Ammon's horn (tissue), 1 donor: ENCODE data around the gene MMRN2.
"Not testable (repeated sequence)": the region's sequence is repeated elsewhere in the genome, so short reads cannot be mapped to it uniquely, and the experiment has no call there.

ENCODE experiments used
- DNase-seq: peaks from one replicate; pipeline ENCODE4 v3.0.0-alpha.2; 2016; ENCODE audit warnings: low spot score

MMRN2 gene

GRCh38 chr10:86956195-86956847, 1.1 kb downstream of the MMRN2 start:
- DNase-seq = no peak

DNA sequence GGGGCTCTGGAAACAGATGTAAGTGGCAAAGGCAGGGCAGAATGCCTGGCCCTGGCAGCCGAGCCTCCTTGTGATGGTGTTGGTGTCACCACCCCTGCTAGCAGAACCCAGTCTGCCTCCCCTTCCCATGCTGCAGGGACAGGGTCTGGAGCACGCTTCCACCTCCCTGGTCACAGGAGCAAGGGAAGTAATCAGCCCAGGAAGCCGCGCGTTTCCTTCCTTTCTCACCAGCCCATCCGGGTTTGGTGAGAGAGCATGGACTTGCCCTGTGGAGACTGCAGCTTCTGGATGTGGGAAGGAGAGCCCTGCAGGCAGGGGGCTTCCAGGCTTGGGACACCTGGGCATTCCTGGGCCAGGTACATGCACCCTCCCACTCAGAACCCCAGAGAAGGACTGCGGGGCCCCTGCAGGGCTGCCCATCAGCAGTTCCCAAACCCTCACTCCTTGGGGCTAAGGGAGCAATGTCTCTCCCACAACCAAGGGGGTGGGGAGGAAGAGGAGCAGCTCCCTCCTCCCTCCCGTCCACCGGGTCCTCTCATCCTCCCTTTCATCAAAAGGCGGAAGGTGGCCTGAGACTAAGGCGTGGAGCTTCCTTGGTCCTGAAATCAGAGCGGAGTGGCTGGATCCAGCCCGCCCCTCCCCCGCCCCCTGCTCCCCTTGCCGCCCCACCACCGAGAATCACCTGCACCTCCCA, 1.8 kb downstream of the MMRN2 start:
- DNase-seq = no peak

- no peak for DNase-seq
These were observed 2.5 kb downstream of the MMRN2 start for GRCh38 chr10:86954681-86955500.

DNA sequence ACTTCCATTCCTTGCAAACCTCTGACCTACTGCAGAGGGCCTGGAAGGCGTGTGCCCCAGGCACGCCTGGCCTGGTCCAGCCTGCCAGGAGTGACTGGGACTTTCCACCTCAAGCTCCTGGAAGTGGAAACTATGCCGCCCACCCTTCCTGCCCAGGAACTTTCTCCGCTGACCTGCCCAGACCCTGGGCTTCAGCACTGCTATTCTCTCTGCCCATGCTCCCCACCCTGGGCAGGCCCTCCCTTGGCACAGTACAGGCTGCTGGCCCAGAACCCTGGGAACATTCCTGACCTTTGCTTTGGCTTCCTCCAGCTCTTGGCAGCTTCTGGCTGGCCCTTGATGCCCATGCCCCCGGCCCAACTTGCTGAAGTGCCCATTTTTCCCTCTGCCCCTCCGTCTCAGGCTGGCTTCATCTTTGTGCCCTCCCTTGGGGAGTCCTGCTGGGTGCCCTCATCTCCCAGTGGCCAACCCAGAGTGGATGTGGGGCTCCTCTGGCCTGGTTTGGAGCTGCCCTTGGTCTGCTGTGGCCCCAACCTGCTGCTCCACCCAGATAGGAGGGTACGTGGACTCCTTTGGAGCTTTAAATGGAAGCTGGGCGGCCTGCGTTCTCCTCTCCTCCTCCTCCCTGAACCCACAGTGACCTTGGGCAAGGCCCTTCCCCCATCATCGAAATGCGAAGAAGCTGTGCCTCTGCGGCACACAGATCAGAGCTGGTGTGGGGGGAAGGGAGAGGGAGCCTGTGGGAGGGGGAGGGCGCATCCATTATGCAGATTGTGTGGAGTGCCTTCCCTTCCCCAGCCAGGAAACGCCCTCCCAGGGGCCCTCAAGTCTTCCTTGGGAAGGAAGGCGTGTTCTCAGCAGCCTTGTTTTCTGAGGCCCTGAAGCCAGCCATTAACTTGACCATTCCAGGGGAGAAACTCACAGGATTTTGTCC, 3.4 kb downstream of the MMRN2 start:
- DNase-seq = peak; percentile 59

DNA sequence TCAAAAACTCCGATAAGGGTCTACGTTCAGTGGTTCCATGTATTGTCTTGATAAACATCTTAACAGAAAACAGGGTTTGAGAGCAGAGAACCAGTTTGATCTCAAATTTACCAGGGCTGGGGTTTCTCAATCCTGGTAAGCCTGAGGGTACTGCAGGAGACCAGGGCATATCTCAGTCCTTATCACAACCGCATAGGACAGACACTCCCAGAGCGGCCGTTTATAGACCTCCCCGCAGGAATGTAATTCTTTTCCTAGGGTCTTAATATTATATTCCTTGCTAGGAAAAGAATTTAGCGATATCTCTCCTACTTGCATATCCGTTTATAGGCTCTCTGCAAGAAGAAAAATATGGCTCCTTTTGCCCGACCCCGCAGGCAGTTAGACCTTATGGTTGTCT, 4.7 kb downstream of the MMRN2 start:
- not testable (repeated sequence) for DNase-seq

DNA sequence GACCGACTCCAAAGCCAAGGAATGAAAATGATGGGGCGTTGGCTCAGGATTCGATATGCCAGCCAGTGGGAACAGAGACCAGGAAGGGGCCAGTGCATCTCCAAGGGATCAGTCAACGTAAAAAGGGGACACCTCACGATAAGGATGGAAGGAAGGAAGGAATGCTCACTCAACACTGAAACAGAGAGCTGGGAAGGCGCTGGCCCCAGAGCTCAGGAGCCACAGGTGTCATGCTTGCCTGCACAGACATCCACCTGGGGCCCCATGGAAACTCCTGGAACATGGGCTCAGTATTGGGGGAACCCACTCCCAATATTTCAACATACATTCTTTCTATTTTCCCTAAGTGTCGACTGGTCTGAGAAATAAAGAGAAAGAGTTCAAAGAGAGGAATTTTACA, 5.3 kb downstream of the MMRN2 start:
- no peak for DNase-seq

GRCh38 chr10:86951184-86951761, 6.1 kb downstream of the MMRN2 start:
- DNase-seq = no peak

DNA sequence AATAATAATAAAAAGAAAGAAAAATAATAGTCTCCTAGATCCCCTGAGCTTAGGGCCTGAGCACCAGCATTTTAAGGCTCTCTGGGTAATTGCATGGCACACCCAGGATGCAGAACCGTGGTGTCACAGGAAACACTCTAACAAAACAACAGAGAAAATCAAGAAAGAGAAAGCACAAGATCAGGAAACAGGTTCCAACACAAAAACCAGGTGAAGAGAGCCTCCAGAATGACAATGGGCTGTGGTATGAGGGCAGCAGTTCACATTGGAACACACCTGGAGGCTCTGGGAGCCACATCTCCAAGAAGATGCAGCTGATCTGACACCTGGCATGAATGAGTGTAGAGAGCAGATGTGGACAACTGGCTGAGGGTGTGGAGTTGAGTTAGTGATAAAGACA, 7.1 kb downstream of the MMRN2 start:
- no peak for DNase-seq

DNA sequence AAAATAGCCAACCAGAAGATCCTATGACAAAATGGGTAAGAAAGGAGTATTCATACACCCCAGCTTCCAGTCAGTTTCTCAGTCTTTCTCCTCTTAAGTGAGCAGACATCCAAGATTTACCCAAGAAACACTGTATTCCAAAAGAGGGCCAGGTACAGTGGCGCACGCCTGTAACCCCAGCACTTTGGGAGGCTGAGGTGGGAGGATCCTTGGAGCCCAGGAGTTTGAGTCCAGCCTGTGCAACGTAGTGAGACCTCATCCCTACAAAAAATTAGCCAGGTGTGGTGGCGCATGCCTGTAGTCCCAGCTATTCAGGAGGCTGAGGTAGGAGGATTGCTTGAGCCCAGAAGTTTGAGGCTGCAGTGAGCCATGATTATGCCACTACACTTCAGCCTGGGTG, 9.6 kb downstream of the MMRN2 start:
- DNase-seq = not testable (repeated sequence)

DNA sequence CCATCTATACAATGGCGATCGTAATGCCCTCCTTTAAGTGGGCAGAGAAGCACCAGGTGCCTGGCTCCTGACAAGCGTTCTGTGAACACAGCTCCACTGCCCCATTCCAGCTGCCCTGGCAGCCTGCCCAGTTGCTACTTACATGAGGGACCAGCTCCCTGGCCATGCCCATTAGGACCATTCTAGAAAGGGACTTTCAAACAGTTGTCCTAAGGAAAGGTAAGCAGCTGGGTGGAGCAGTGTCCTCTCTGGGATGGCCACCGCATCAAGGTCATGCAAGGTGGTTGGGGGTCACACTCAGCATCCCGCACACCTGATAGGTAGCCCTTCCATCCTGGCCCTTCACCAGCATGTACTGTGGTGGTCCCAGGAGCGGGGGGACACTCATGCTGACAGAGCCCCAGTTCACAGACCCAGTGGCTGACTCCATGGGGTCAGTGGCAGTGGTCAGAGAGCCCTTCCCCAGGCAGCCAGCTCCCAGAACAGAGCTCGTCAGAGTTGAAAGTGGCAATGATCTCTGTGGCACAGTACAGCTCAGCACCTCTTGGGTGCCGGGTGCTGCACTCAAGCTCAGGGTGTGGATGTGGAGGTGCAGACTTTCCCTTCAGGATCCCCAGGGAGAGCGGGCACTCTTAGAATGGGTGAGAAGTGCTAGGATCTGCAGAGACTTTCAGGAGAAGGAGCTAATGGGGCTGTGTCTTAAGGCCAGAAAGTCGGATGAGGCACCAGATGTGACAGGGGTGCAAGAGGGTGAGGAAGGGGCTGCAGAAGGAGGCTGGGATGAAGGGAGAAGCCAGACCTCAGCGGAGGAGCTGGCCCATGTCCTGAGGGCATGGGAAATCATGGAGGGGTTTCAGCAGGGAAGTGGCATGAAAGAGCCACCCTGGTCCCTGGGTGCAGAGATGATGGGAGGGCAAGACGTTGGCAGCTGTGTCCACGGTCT, 10.9 kb downstream of the MMRN2 start:
- DNase-seq = no peak

DNA sequence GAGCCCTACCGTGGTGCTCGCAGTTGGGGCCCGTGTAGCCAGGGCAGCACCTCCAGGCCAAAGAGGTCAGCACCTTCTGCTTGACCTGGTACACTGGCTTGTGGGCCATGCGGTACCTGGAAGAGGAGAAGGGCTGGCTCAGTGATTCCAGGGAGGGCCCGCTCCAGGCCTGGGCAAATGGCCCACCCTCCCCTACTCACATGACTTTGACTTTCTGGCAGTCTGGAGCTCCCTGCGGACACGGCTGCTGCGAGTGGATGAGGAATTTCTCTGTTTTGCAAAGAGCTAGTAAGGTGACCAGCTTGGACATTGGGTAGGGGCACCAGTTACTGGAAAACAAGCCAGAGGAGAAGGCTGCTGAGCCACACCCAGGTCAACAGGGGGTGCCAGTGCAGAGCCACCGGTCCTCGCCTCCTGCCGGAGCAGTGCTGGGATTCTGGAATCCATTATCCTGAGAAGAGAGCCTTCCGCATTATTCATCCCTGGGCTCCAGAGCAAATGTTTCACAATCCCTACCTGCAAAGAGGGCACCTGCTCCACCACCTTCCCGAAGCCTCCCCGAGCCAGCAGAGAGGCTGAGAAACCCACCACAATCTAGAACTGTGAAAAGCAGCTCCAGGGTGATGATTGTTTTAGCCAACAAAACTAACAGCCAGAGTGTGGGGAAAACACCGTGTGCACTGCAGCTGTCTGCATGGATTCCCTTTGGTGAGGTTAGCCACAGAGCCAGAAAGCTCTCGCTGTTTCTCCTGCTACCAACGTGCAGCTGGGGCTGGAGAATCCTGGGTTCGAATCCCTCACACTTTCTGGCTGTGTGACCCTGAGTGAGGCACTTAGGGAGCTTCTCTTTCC, 11.8 kb downstream of the MMRN2 start:
- DNase-seq = no peak

DNA sequence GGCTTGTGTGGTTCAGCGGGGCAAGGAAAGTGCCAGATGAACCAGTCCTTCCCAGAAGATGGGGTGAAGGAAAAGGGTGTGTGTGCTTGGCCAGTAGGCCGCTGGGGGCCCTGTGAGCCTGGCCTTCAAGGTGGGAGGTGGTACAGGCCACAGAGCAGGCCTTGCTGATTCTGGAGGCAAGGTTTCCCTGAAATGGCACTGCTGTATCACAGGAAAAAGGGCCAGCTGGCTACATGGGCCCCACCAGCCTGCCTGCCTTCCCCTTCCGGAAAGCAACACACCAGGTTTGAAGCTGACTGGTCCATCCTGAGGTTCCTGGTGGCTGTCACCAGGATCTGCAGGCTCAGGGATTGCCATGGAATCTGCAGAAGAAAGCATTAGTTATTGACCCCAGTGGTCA, 12.5 kb downstream of the MMRN2 start:
- DNase-seq = no peak

DNA sequence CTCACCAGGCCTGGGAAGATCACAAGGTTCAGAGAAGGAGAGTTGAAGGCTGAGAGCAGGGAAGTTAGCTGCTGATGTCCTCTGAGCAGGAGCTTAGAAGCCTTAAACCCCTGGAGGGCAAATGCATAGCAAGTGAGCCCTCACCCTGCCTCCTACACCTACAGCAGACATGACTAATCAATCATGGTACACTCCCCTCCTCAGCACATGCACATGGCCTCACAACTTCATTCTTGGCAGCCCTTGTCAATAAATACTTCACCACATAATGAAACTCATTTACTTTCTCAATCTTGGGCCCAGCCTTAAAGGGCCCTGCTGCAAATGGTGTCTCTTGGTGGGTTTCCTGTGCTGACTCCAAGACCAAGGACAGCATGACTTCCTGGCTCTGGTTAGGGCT, 12.9 kb downstream of the MMRN2 start:
- no peak for DNase-seq

DNA sequence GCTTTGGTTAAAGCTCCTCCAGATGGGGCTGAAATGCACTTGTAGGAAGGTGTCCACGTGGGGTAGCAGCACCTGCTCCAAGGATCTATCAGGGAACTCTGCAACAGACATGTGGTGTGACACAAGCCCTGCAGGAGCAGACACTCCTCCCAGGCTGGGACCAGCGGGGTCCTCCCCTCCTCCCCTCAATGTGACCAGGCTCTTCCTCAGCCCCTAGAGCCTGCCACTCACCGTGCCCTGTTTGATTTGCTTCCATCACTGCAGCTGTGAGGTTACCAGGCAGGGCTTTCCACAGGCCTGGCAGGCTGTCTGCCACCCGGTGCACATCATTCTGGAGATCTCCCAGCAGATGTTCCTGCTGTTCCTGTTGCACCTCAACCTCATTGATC, 13.4 kb downstream of the MMRN2 start:
- DNase-seq = no peak

DNA sequence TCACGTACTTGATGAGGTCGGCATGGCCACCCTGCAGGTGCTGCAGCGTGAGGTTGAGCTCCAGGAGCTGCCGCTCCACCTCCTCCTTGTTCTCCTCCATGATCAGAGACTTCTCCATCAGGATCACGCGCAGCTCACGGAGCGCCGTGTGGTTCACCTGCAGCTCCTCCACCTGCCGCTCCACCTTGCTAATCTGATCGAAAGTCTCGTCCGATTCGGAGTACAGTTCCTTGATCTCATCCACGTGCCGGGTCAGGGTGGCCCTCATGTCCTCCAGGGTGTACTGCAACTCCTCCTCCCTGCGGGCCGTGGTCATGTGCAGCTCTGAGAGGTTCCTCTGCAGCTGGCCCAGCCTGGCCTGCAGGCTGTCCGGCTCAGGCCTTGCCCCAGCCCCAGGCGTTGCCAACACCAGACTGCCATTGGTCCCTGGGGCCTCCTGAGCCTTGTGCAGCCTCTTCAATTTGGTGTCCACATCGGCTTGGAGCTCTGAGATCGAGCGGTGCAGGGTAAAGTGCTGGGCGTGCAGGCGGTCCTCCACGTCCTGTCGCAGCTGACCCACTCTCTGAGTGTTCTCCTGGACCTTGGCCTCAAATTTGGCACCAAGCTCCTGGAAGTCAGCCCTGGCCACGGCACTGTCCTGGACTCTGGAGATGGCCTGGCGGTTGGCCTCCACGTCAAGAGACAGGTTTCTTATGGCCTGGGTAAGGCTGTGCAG, 13.9 kb downstream of the MMRN2 start:
- DNase-seq = no peak

DNA sequence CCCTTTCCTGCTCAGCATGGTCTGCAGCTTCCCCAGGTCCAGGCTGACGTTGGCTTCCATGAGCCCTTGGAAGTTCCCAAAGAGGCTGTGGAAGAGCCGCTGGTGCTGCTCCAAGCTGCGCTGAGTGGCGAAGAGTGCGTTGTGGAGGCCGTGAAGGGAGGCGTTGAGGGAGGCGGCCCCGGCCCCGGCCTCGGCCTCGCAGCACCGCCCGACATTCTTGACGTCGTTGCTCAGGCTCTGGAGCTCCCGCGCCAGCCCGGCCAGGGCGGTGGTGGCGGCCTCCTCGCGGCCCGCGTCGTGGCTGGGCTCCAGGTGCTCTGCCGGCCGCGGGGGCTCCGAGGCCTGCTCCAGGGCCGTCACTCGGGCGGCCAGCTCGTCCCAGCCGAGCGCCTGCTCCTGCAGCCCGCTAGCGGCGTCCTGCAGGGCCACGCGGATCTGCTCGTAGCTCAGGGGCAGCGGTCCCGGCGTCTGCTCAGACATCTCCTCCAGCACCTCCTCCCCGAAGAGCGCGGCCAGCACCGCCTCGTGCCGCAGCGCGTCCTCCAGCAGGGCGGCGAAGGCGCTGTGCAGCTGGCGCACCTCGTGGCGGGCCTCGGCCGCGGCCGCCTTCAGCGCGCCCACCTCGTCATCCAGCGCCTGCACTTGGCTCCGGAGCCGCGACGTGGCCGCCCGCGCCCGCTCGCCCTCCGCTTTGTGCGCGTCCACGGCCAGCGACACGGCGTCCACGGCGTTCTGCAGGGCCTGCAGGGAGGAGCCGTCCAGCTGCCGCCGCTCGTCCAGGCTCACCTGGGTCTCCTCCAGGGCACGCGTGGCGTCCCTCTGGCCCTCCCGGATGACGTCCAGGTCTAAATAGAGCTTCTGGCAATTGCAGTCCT, 14.7 kb downstream of the MMRN2 start:
- DNase-seq = no peak

GRCh38 chr10:86941991-86942421, 15.4 kb downstream of the MMRN2 start:
- no peak for DNase-seq

GRCh38 chr10:86941426-86941825, 16.0 kb downstream of the MMRN2 start:
- no peak for DNase-seq
